GM12878 (cell line): ENCODE measurements around the gene ANAPC15. TPM values are rescaled to one million over a fixed set of nuclear protein-coding genes. Genes with fewer than 3 reads are reported as not detected.

Experiments
- ATAC-seq: fragments of 200-7000 bp; cut with Tn5 transposase; 3 replicates; pipeline ENCODE4 v1.9.1; 2020; ENCODE audit warnings: mild to moderate bottlenecking, moderate library complexity
- BruUV-seq: library from RNA; stranded (reverse); fragments of 400-500 nt; replicated peaks from 2 replicates; lab custom pipeline; 2021; lab: Mats Ljungman, UMichigan
- CTCF ChIA-PET: fragments of 300-600 bp; sonication (Branson Sonifier 250); formaldehyde crosslinking; extraction: SDS; loops from one replicate; lab custom pipeline; 2021; ENCODE audit warnings: inconsistent platforms; lab: Yijun Ruan, JAX
- POLR2A ChIA-PET: fragments of 350-600 bp; formaldehyde crosslinking; extraction: SDS; loops from one replicate; lab custom pipeline; 2021; ENCODE audit warnings: inconsistent platforms; lab: Charles Lee
- RAD21 ChIA-PET: fragments of 300-600 bp; sonication (Branson Sonifier 250); formaldehyde crosslinking; loops from one replicate; lab custom pipeline; 2023; ENCODE audit warnings: antibody characterized with exemption; ENCODE audit not compliant: unreplicated experiment; lab: Charles Lee
- SMC1A ChIA-PET: fragments of 300-600 bp; sonication (Branson Sonifier 250); formaldehyde crosslinking; loops from one replicate; lab custom pipeline; 2023; ENCODE audit not compliant: unreplicated experiment, uncharacterized antibody; lab: Charles Lee
- DNase-seq: peaks from one replicate; pipeline ENCODE4 v3.0.0-alpha.2; 2011; ENCODE audit warnings: low read depth, low spot score
- FAIRE-seq: peaks from 3 replicates; lab custom pipeline; 2011; peaks lifted over from hg19 to GRCh38; lab: Jason Lieb, UNC
- H2AFZ ChIP-seq: 2 replicates; pipeline ENCODE4 v1.6.0; 2011; ENCODE audit warnings: low read depth, low read length, control low read depth; ENCODE audit not compliant: control insufficient read depth
- H3K27ac ChIP-seq: 2 replicates; pipeline ENCODE4 v1.5.1; 2011; ENCODE audit warnings: control low read depth; ENCODE audit not compliant: control insufficient read depth, insufficient read depth
- H3K27me3 ChIP-seq, 2 experiments: replicated peaks in 1 of 2; 2 replicates each; pipeline versions ENCODE4 v1.6.0 to v1.6.1; 2011; ENCODE audit warnings: low read length in 1 of 2; ENCODE audit not compliant: control insufficient read depth in 2 of 2, insufficient read depth in 2 of 2
- H3K36me3 ChIP-seq, 2 experiments: 2 replicates each; pipeline ENCODE4 v1.5.1; 2011; ENCODE audit warnings: low read length in 1 of 2; ENCODE audit not compliant: control insufficient read depth in 2 of 2, insufficient read depth in 2 of 2
- H3K4me1 ChIP-seq: 2 replicates; pipeline ENCODE4 v1.6.1; 2011; ENCODE audit warnings: mild to moderate bottlenecking, low read length, moderate library complexity, mixed read lengths; ENCODE audit not compliant: control insufficient read depth, insufficient read depth
- H3K4me2 ChIP-seq: 2 replicates; pipeline ENCODE4 v1.6.0; 2011; ENCODE audit warnings: control low read depth; ENCODE audit not compliant: control insufficient read depth, insufficient read depth
- H3K4me3 ChIP-seq: fragments of 200-600 bp; sonication (generic); 2 replicates; pipeline ENCODE4 v1.5.1; 2016
- H3K79me2 ChIP-seq: 2 replicates; pipeline ENCODE4 v1.6.0; 2011; ENCODE audit warnings: low read length; ENCODE audit not compliant: control insufficient read depth, insufficient read depth
- H3K9ac ChIP-seq: 2 replicates; pipeline ENCODE4 v1.8.0; 2011; ENCODE audit warnings: low read length, control low read depth, mixed read lengths; ENCODE audit not compliant: control insufficient read depth, insufficient read depth
- H3K9me3 ChIP-seq: replicated peaks from 3 replicates; pipeline ENCODE4 v1.5.1; 2011; ENCODE audit warnings: mild to moderate bottlenecking, low read length; ENCODE audit not compliant: control insufficient read depth, insufficient read depth
- H4K20me1 ChIP-seq: 2 replicates; pipeline ENCODE4 v1.6.0; 2011; ENCODE audit not compliant: control insufficient read depth, insufficient read depth
- BMI1 ChIP-seq: fragments of 450-650 bp; IDR thresholded peaks from 2 replicates; pipeline ENCODE4 v1.6.1; 2016; ENCODE audit warnings: mild to moderate bottlenecking, moderate library complexity, borderline replicate concordance
- CTCF ChIP-seq, 3 experiments: IDR thresholded peaks in 2 of 3; conservative IDR thresholded peaks in 1 of 3; 2 replicates each; pipeline ENCODE4 v1.5.1; 2011; ENCODE audit warnings: low read depth in 3 of 3, low read length in 3 of 3, mild to moderate bottlenecking in 3 of 3, control low read depth in 2 of 3, moderate library complexity in 2 of 3, inconsistent platforms in 1 of 3, mixed read lengths in 1 of 3; ENCODE audit not compliant: control insufficient read depth in 2 of 3, insufficient read depth in 1 of 3; ENCODE audit errors: extremely low read depth in 1 of 3
- DPF2 ChIP-seq: fragments of 450-650 bp; IDR thresholded peaks from 2 replicates; pipeline ENCODE4 v1.6.1; 2017; ENCODE audit warnings: mild to moderate bottlenecking
- IRF3 ChIP-seq: fragments of 450-650 bp; IDR thresholded peaks from 2 replicates; pipeline ENCODE4 v1.6.1; 2014; ENCODE audit warnings: mild to moderate bottlenecking
- KLF5 ChIP-seq: fragments of 450-650 bp; IDR thresholded peaks from 2 replicates; pipeline ENCODE4 v1.6.1; 2014; ENCODE audit warnings: mild to moderate bottlenecking; ENCODE audit not compliant: partially characterized antibody
- MXI1 ChIP-seq: fragments of 150-350 bp; IDR thresholded peaks from 2 replicates; pipeline ENCODE4 v1.6.1; 2011; ENCODE audit warnings: low read depth, mild to moderate bottlenecking, inconsistent platforms, low read length, improper control_type of control experiment
- NKRF ChIP-seq: fragments of 450-650 bp; conservative IDR thresholded peaks from 2 replicates; pipeline ENCODE4 v1.6.1; 2017; ENCODE audit warnings: mild to moderate bottlenecking, moderate library complexity
- SMARCA5 ChIP-seq: fragments of 450-650 bp; IDR thresholded peaks from 2 replicates; pipeline ENCODE4 v1.6.1; 2017; ENCODE audit warnings: mild to moderate bottlenecking
- ZNF687 ChIP-seq: fragments of 450-650 bp; IDR thresholded peaks from 2 replicates; pipeline ENCODE4 v1.6.1; 2017; ENCODE audit warnings: mild to moderate bottlenecking, moderate library complexity
- WGBS: methylation state at CpG from one replicate; pipeline ENCODE4 v1.1.6; 2016; ENCODE audit warnings: low lambda C conversion rate; ENCODE audit not compliant: insufficient replicate concordance, insufficient coverage; ENCODE audit errors: missing lambda C conversion rate; 5-methylcytosine and 5-hydroxymethylcytosine counted together
- in situ Hi-C: fragments of 300-500 bp; cut with MboI; formaldehyde crosslinking; loops from 9 replicates; pipeline ENCODE4 v1.14.3; 2018; ENCODE audit warnings: mixed read lengths
- intact Hi-C: fragments of 100-400 bp; cut with micrococcal nuclease; formaldehyde crosslinking; loops from one replicate; pipeline ENCODE4 v1.14.2; 2022; ENCODE audit not compliant: unreplicated experiment
- polyA plus RNA-seq, 11 experiments: library from polyadenylated mRNA; depleted of rRNA in 4 of 11; unstranded in 6 of 11; stranded (reverse) in 5 of 11; fragments of >200 nt; fragmentation: Nextera tagmentation in 4 of 11; fragmentation: Illumina TruSeq in 1 of 11; extraction: Ambion mirVana in 4 of 11; extraction: Trizol in 1 of 11; gene quantifications; 1 replicate in 1 of 11; 2 replicates in 10 of 11; pipeline versions ENCODE4 v1.2.1 to v1.2.3, GENCODE V29; 2011 to 2016; ENCODE audit warnings: inconsistent platforms in 2 of 11, missing spikeins in 2 of 11, low read depth in 1 of 11
- total RNA-seq, 4 experiments: library from RNA; depleted of rRNA in 3 of 4; stranded (reverse); fragments of >200 nt in 3 of 4; fragmentation: Illumina TruSeq in 1 of 4; extraction: Trizol in 1 of 4; gene quantifications; 2 replicates each; pipeline versions ENCODE4 v1.2.1 to v1.2.3, GENCODE V29; 2013 to 2021

The ANAPC15 gene
- total and polyA plus RNA-seq, 10 of the 15 experiments (the other 5 are each of a cell fraction or from before 2014, with no cell fraction given): 83.4 to 372 (median 103) TPM

- no peak for TF ChIP-seq NKRF
Observed at GRCh38 chr11:72102631-72102945, 9.9 kb downstream of the ANAPC15 start (continued).

- Histone ChIP-seq H3K36me3 (peaks cover 11 to 16% of the 10 kb centered on the region in 2 experiments; a peak in 3 of 4 replicates), H3K4me2 (peak overlapping the region; percentile 95), H3K4me1 (peaks cover 21% of the 10 kb centered on the region), H4K20me1 (no peaks in the 10 kb centered on the region), H3K27me3 (no peaks in the 10 kb centered on the region), H3K27ac (peak overlapping the region; percentile 90), H3K4me3 (peak overlapping the region; percentile 94), H3K9me3 (no peaks in the 10 kb centered on the region), H3K79me2 (peaks cover 44% of the 10 kb centered on the region), H2AFZ (no peak overlapping the region; the same call in 1 of the 2 replicates), H3K9ac (peak overlapping the region; percentile 99)
- BruUV-seq: TSS peak; percentile 70
- no peak for DNase-seq
- peak; percentile 27 for FAIRE-seq
- ChIA-PET RAD21 (no interaction called here), POLR2A (interaction anchor here (0.9 to 2.4 kb wide), 5 partner anchors 9 to 66 kb away, joined by 3 to 13 read pairs (median 5); partner anchors contain the start of gene ANAPC15), CTCF (interaction anchor here (0.6 to 14.0 kb wide), 7 partner anchors 10 to 1878 kb away, joined by 4 to 416 read pairs (median 5); no protein-coding TSS in a partner anchor), SMC1A (interaction anchor here (0.9 to 14.0 kb wide), 8 partner anchors 9 to 329 kb away, joined by 3 to 245 read pairs (median 8); no protein-coding TSS in a partner anchor)
- ATAC-seq: no peak
- WGBS: 27% methylated on average over 4 of the region's 4 CpGs
- intact Hi-C loops: no loop called here
- in situ Hi-C loops: no loop called here
- TF ChIP-seq SMARCA5 (no peak), DPF2 (no peak), MXI1 (no peak), ZNF687 (no peak), CTCF (IDR thresholded peaks at IDR 0.05 in 2 of 3, conservative IDR thresholded peaks at IDR 0.05 in 1 of 3; ENCODE audit: control insufficient read depth in 2 of 3, extremely low read depth in 1 of 3, insufficient read depth in 1 of 3, low read depth in 3 of 3, low read length in 3 of 3) (no peak), KLF5 (no peak), BMI1 (no peak), IRF3 (no peak)
Observed at GRCh38 chr11:72102162-72102561, 10.3 kb downstream of the ANAPC15 start.
